ENCODE measurements around the gene APBA3. TPM values are rescaled to one million over a fixed set of nuclear protein-coding genes. Genes with fewer than 3 reads are reported as not detected.

Gene APBA3
- total and polyA plus RNA-seq, 2 donors from 2014 or later, result 17.1 to 27.5 TPM

DNA sequence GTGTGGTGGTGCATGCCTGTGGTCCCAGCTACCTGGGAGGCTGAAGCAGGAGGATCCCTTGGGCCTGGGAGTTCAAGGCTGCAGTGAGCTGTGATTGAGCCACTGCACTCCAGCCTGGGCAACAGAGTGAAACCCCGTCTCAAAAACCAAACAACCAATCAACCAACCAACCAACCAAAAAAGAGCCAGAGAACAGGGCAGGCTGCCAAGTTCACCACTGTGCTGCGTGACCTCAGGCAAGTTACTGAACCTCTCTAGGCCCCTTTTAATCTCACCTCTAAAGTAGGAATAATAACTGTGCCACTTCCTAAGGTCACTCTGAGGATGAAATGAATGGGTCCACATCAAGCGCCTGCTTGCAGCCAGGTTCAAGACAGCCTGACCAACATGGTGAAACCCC, 36.4 kb downstream of the APBA3 start:
- H3K9ac ChIP-seq (ENCODE audit: low read length in 3 of 3), result no peak overlapping the region
- no peak overlapping the region for H3K27ac ChIP-seq (ENCODE audit: low read depth in 2 of 2, low read length in 2 of 2)
- TF ChIP-seq, protein P1, sequence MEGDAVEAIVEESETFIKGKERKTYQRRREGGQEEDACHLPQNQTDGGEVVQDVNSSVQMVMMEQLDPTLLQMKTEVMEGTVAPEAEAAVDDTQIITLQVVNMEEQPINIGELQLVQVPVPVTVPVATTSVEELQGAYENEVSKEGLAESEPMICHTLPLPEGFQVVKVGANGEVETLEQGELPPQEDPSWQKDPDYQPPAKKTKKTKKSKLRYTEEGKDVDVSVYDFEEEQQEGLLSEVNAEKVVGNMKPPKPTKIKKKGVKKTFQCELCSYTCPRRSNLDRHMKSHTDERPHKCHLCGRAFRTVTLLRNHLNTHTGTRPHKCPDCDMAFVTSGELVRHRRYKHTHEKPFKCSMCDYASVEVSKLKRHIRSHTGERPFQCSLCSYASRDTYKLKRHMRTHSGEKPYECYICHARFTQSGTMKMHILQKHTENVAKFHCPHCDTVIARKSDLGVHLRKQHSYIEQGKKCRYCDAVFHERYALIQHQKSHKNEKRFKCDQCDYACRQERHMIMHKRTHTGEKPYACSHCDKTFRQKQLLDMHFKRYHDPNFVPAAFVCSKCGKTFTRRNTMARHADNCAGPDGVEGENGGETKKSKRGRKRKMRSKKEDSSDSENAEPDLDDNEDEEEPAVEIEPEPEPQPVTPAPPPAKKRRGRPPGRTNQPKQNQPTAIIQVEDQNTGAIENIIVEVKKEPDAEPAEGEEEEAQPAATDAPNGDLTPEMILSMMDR (IDR thresholded peaks at IDR 0.05; ENCODE audit: borderline replicate concordance, extremely low read depth, insufficient read depth), result no peak
- no peaks in the 10 kb centered on the region for H3K9me3 ChIP-seq (ENCODE audit: control insufficient read depth in 2 of 3, insufficient read depth in 1 of 3, low read length in 3 of 3)
- DNase-seq (no peak), FAIRE-seq (no peak)
- H3K36me3 ChIP-seq (ENCODE audit: control insufficient read depth in 2 of 3, insufficient read depth in 3 of 3, low read length in 3 of 3), result no peaks in the 10 kb centered on the region
- no peak overlapping the region for H3K4me3 ChIP-seq (ENCODE audit: low read length in 3 of 3)
- intact Hi-C loops (cut with DNase I), result no loop called here
- no peaks in the 10 kb centered on the region for H3K27me3 ChIP-seq (ENCODE audit: control insufficient read depth, insufficient read depth, low read length)
- H3K4me1 ChIP-seq (ENCODE audit: control insufficient read depth in 2 of 3, insufficient read depth in 2 of 3, low read depth in 1 of 3, low read length in 3 of 3), result peaks cover 0 to 5% (median 3%) of the 10 kb centered on the region in 3 donors

DNA sequence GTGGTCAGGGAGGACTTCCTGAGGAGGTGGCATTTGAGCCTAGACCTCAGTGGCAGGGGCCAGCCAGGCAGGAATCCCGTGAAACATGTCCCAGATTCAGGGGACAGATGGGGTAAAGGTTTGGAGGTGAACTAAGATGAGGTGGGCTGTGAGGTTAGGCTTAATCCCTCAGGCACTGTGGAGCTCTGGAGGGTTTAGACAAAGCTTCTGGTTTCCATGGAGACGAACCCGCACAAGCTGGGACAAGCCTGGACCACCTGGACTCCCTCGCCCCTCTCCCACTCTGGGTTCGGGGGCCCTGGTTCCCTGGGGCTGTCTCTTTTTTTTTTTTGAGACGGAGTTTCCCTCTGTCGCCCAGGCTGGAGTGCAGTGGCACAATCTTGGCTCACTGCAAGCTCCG, 37.6 kb downstream of the APBA3 start:
- DNase-seq (no peak), FAIRE-seq (no peak)
- no peaks in the 10 kb centered on the region for H3K36me3 ChIP-seq (ENCODE audit: control insufficient read depth in 2 of 3, insufficient read depth in 3 of 3, low read length in 3 of 3)
- H3K9ac ChIP-seq (ENCODE audit: low read length in 3 of 3), result no peak overlapping the region
- no peaks in the 10 kb centered on the region for H3K27me3 ChIP-seq (ENCODE audit: control insufficient read depth, insufficient read depth, low read length)
- peaks cover 0 to 5% (median 3%) of the 10 kb centered on the region in 3 donors for H3K4me1 ChIP-seq (ENCODE audit: control insufficient read depth in 2 of 3, insufficient read depth in 2 of 3, low read depth in 1 of 3, low read length in 3 of 3)
- intact Hi-C loops (cut with DNase I), result no loop called here
- H3K9me3 ChIP-seq (ENCODE audit: control insufficient read depth in 2 of 3, insufficient read depth in 1 of 3, low read length in 3 of 3), result no peaks in the 10 kb centered on the region
- H3K4me3 ChIP-seq (ENCODE audit: low read length in 3 of 3), result no peak overlapping the region
- no peak overlapping the region for H3K27ac ChIP-seq (ENCODE audit: low read depth in 2 of 2, low read length in 2 of 2)
- TF ChIP-seq, protein P1 (IDR thresholded peaks at IDR 0.05; ENCODE audit: borderline replicate concordance, extremely low read depth, insufficient read depth), result no peak

DNA sequence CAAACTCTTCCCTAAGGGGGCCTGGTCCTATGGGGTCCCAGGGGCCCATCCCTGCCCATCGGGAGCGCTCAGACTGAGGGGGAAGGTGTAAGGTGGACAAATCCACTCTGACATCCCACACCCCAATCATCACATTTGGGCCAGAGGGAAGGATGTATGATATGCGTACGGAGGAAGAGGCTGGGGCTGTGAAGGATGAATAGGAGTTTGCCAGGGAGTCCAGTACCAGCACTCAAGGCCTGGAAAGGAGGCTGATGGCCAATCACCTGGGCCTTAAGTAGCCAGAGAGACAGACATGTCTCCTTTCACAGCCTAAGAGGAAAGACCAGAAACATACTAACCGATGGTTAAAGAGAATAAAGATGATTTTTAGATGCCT, 38.4 kb downstream of the APBA3 start:
- H3K27ac ChIP-seq (ENCODE audit: low read depth in 2 of 2, low read length in 2 of 2), result no peak overlapping the region
- H3K36me3 ChIP-seq (ENCODE audit: control insufficient read depth in 2 of 3, insufficient read depth in 3 of 3, low read length in 3 of 3), result no peaks in the 10 kb centered on the region
- FAIRE-seq, result no peak
- H3K27me3 ChIP-seq (ENCODE audit: control insufficient read depth, insufficient read depth, low read length), result no peaks in the 10 kb centered on the region
- H3K9ac ChIP-seq (ENCODE audit: low read length in 3 of 3), result no peak overlapping the region
- no peak for DNase-seq
- intact Hi-C loops (cut with DNase I), result no loop called here
- H3K4me3 ChIP-seq (ENCODE audit: low read length in 3 of 3), result no peak overlapping the region
- peaks cover 0 to 5% (median 3%) of the 10 kb centered on the region in 3 donors for H3K4me1 ChIP-seq (ENCODE audit: control insufficient read depth in 2 of 3, insufficient read depth in 2 of 3, low read depth in 1 of 3, low read length in 3 of 3)
- H3K9me3 ChIP-seq (ENCODE audit: control insufficient read depth in 2 of 3, insufficient read depth in 1 of 3, low read length in 3 of 3), result no peaks in the 10 kb centered on the region
- TF ChIP-seq, protein P1 (IDR thresholded peaks at IDR 0.05; ENCODE audit: borderline replicate concordance, extremely low read depth, insufficient read depth), result no peak
